ENCODE results near the gene C1QTNF1. TPM values are rescaled to one million over a fixed set of nuclear protein-coding genes. Genes with fewer than 3 reads are reported as not detected.

The C1QTNF1 gene
- total RNA-seq, 4 donors from 2014 or later = 67.1 to 147 (median 90.0) TPM

GRCh38 chr17:79047291-79047920 is 23.4 kb downstream of the C1QTNF1 start:
- no peak overlapping the region for H3K4me3 ChIP-seq
- peaks cover 0 to 6% (median 0%) of the 10 kb centered on the region in 3 donors for H3K36me3 ChIP-seq
- 80 to 89% methylated on average over 30 of the region's 30 CpGs for WGBS, 2 donors
- DNase-seq (ENCODE audit: low spot score in 2 of 2) = no peak
- H3K4me1 ChIP-seq = peaks cover 0 to 35% (median 3%) of the 10 kb centered on the region in 4 donors
- H3K27ac ChIP-seq = peak overlapping the region in 2 of 4 donors; percentile 34 to 63
- TF ChIP-seq CTCF (IDR thresholded peaks at IDR 0.05) = no peak
- no peak for TF ChIP-seq POLR2A (IDR thresholded peaks at IDR 0.05)
- no peak for TF ChIP-seq EP300 (IDR thresholded peaks at IDR 0.05)
- H3K27me3 ChIP-seq = no peaks in the 10 kb centered on the region
- H3K9me3 ChIP-seq = no peaks in the 10 kb centered on the region

- no peak for TF ChIP-seq POLR2A (IDR thresholded peaks at IDR 0.05)
- TF ChIP-seq EP300 (IDR thresholded peaks at IDR 0.05) = no peak
- no peak for TF ChIP-seq CTCF (IDR thresholded peaks at IDR 0.05)
- no peaks in the 10 kb centered on the region for H3K27me3 ChIP-seq
- WGBS, 2 donors = 60 to 61% methylated on average over 41 of the region's 41 CpGs
- DNase-seq (ENCODE audit: low spot score in 2 of 2) = no peak
- H3K4me3 ChIP-seq = no peak overlapping the region
- H3K27ac ChIP-seq = peak overlapping the region in 1 of 4 donors; percentile 63
- no peaks in the 10 kb centered on the region for H3K9me3 ChIP-seq
- peaks cover 0 to 32% (median 3%) of the 10 kb centered on the region in 4 donors for H3K4me1 ChIP-seq
- peaks cover 0 to 6% (median 0%) of the 10 kb centered on the region in 3 donors for H3K36me3 ChIP-seq
Measured at GRCh38 chr17:79047923-79048825, 24.2 kb downstream of the C1QTNF1 start.

- H3K4me1 ChIP-seq = peaks cover 0 to 32% (median 3%) of the 10 kb centered on the region in 4 donors
- H3K9me3 ChIP-seq = peaks cover 0 to 4% (median 0%) of the 10 kb centered on the region in 4 donors
- H3K27me3 ChIP-seq = no peaks in the 10 kb centered on the region
- H3K27ac ChIP-seq = no peak overlapping the region
- no peak for DNase-seq (ENCODE audit: low spot score in 2 of 2)
- no peak for TF ChIP-seq POLR2A (IDR thresholded peaks at IDR 0.05)
- TF ChIP-seq EP300 (IDR thresholded peaks at IDR 0.05) = no peak
- TF ChIP-seq CTCF (IDR thresholded peaks at IDR 0.05) = no peak
- H3K4me3 ChIP-seq = no peak overlapping the region
- WGBS, 2 donors = 82 to 84% methylated on average over 21 of the region's 21 CpGs
- H3K36me3 ChIP-seq = peaks cover 0 to 6% (median 0%) of the 10 kb centered on the region in 3 donors
Measured at GRCh38 chr17:79048826-79049755, 25.1 kb downstream of the C1QTNF1 start.

- H3K27ac ChIP-seq = no peak overlapping the region
- peaks cover 0 to 32% (median 3%) of the 10 kb centered on the region in 4 donors for H3K4me1 ChIP-seq
- no peak for DNase-seq (ENCODE audit: low spot score in 2 of 2)
- peaks cover 0 to 6% (median 0%) of the 10 kb centered on the region in 3 donors for H3K36me3 ChIP-seq
- no peaks in the 10 kb centered on the region for H3K27me3 ChIP-seq
- WGBS, 2 donors = 90 to 91% methylated on average over 8 to 11 of the region's 11 CpGs
- peaks cover 0 to 12% (median 0%) of the 10 kb centered on the region in 4 donors for H3K9me3 ChIP-seq
- no peak overlapping the region for H3K4me3 ChIP-seq
- TF ChIP-seq CTCF (IDR thresholded peaks at IDR 0.05) (no peak), POLR2A (IDR thresholded peaks at IDR 0.05) (no peak), EP300 (IDR thresholded peaks at IDR 0.05) (no peak)
Measured at GRCh38 chr17:79049821-79050220, 25.9 kb downstream of the C1QTNF1 start.
